ENCODE data around the gene SHISA8. TPM values are rescaled to one million over a fixed set of nuclear protein-coding genes. Genes with fewer than 3 reads are reported as not detected.
A peak's percentile ranks its signal among the peaks of the same experiment; 100 is the strongest.

The SHISA8 gene
- total RNA-seq (not detected), polyA plus RNA-seq (not detected)

DNA sequence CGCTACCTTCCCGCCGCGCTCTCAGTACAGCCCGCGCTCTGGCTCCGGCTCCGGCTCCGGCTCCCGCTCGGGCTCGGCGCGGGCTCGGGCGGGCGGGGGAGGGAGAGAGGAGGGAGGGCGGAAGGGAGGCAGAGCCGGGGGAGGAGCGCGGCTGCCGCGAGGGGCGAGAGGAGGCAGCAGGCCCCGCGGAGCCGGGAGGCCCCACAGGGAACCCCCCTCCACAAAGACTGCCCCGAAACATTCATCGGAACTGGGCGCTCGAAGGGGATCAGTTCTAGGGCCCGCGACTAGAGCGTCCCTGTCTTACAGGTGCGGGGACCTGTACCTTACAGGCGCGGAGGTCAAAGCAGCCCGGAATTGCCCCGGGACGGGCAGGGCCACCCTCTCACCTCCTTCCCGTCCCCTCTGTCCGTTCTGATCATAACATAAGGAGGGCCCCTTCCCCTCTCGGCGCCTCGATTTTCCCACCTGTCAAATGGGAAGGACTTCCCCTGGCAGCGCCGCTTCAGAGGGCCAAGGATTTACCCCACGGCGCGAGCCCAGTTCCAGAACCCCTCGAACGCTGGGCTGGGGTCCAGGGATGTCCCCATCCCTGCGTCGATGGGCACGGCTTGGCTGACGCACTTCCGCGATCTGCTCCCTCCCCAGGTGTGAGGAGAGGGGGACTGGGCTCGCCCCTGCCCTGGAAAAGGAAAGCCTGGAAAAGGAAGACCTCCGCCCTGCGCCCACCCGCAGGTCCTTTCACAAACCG lies at the start of gene SHISA8:
SHISA8 (minus strand) TSS at position 40 of the 751 bp plus-strand sequence. CDS start 407 bp downstream, outside the sequence.
- H3K9ac ChIP-seq (ENCODE audit: low read depth in 1 of 2, low read length in 2 of 2), result no peak within 1 kb of the TSS
- peaks cover 6 to 30% (median 19%) of the 10 kb centered on the region in 4 donors for H3K4me1 ChIP-seq (ENCODE audit: control insufficient read depth in 4 of 4, insufficient read depth in 4 of 4, low read length in 3 of 4)
- peak within 1 kb of the TSS in 1 of 3 donors; percentile 42 for H3K4me3 ChIP-seq (ENCODE audit: low read depth in 1 of 3, low read length in 3 of 3)
- DNase-seq (ENCODE audit: low spot score), result no peak
- H3K9me3 ChIP-seq (ENCODE audit: control insufficient read depth in 4 of 4, low read length in 3 of 4), result no peaks in the 10 kb centered on the region
- WGBS, result 8% methylated on average over 63 of the region's 63 CpGs
- peaks cover 4 to 12% (median 8%) of the 10 kb centered on the region in 4 donors for H3K27me3 ChIP-seq (ENCODE audit: control insufficient read depth in 4 of 4, insufficient read depth in 4 of 4, low read length in 3 of 4)
- no peak for TF ChIP-seq JUND (IDR thresholded peaks at IDR 0.05)
- TF ChIP-seq ATF3 (IDR thresholded peaks at IDR 0.05), result no peak
- TF ChIP-seq RXRA (IDR thresholded peaks at IDR 0.05), result no peak
- TF ChIP-seq FOXA1 (IDR thresholded peaks at IDR 0.05), result no peak
- TF ChIP-seq YY1 (IDR thresholded peaks at IDR 0.05), result no peak
- TF ChIP-seq, protein P1, sequence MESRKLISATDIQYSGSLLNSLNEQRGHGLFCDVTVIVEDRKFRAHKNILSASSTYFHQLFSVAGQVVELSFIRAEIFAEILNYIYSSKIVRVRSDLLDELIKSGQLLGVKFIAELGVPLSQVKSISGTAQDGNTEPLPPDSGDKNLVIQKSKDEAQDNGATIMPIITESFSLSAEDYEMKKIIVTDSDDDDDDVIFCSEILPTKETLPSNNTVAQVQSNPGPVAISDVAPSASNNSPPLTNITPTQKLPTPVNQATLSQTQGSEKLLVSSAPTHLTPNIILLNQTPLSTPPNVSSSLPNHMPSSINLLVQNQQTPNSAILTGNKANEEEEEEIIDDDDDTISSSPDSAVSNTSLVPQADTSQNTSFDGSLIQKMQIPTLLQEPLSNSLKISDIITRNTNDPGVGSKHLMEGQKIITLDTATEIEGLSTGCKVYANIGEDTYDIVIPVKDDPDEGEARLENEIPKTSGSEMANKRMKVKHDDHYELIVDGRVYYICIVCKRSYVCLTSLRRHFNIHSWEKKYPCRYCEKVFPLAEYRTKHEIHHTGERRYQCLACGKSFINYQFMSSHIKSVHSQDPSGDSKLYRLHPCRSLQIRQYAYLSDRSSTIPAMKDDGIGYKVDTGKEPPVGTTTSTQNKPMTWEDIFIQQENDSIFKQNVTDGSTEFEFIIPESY (IDR thresholded peaks at IDR 0.05), result no peak
- TF ChIP-seq NR2F2 (IDR thresholded peaks at IDR 0.05), result no peak
- no peak for TF ChIP-seq REST (IDR thresholded peaks at IDR 0.05)
- no peak for TF ChIP-seq EGR1 (IDR thresholded peaks at IDR 0.05; ENCODE audit: low read depth in 2 of 2)
- TF ChIP-seq HNF4A (conservative IDR thresholded peaks at IDR 0.05), result no peak
- no peak for TF ChIP-seq SP1 (IDR thresholded peaks at IDR 0.05)
- H3K27ac ChIP-seq (ENCODE audit: low read depth in 1 of 2, low read length in 2 of 2), result no peak within 1 kb of the TSS
- no peaks in the 10 kb centered on the region for H3K36me3 ChIP-seq (ENCODE audit: control insufficient read depth in 4 of 4, insufficient read depth in 3 of 4, low read depth in 1 of 4, low read length in 3 of 4)

- WGBS, result 86% methylated on average over 5 of the region's 5 CpGs
- H3K27ac ChIP-seq (ENCODE audit: low read depth in 1 of 2, low read length in 2 of 2), result no peak overlapping the region
- no peak overlapping the region for H3K4me3 ChIP-seq (ENCODE audit: low read depth in 1 of 3, low read length in 3 of 3)
- TF ChIP-seq NR2F2 (IDR thresholded peaks at IDR 0.05) (no peak), FOXA1 (IDR thresholded peaks at IDR 0.05) (no peak), CTCF (IDR thresholded peaks at IDR 0.05; ENCODE audit: low read depth, low read length, missing input control) (no peak), RXRA (IDR thresholded peaks at IDR 0.05) (no peak), JUND (IDR thresholded peaks at IDR 0.05) (no peak), FOXA2 (IDR thresholded peaks at IDR 0.05) (no peak), HNF4A (conservative IDR thresholded peaks at IDR 0.05) (no peak), REST (IDR thresholded peaks at IDR 0.05) (no peak), YY1 (IDR thresholded peaks at IDR 0.05) (no peak), HNF4G (IDR thresholded peaks at IDR 0.05) (no peak), GABPA (IDR thresholded peaks at IDR 0.05 in 1 of 2, conservative IDR thresholded peaks at IDR 0.05 in 1 of 2) (no peak), TAF1 (conservative IDR thresholded peaks at IDR 0.05) (no peak)
- TF ChIP-seq, protein P2, sequence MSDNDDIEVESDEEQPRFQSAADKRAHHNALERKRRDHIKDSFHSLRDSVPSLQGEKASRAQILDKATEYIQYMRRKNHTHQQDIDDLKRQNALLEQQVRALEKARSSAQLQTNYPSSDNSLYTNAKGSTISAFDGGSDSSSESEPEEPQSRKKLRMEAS (IDR thresholded peaks at IDR 0.05), result no peak
- H3K27me3 ChIP-seq (ENCODE audit: control insufficient read depth in 4 of 4, insufficient read depth in 4 of 4, low read length in 3 of 4), result no peaks in the 10 kb centered on the region
- H3K9me3 ChIP-seq (ENCODE audit: control insufficient read depth in 4 of 4, low read length in 3 of 4), result no peaks in the 10 kb centered on the region
- no peak overlapping the region for H3K9ac ChIP-seq (ENCODE audit: low read depth in 1 of 2, low read length in 2 of 2)
- DNase-seq (ENCODE audit: low spot score), result no peak
- no peaks in the 10 kb centered on the region for H3K4me1 ChIP-seq (ENCODE audit: control insufficient read depth in 4 of 4, insufficient read depth in 4 of 4, low read length in 3 of 4)
- H3K36me3 ChIP-seq (ENCODE audit: control insufficient read depth in 4 of 4, insufficient read depth in 3 of 4, low read depth in 1 of 4, low read length in 3 of 4), result no peaks in the 10 kb centered on the region
Observed at GRCh38 chr22:41964112-41964491, 49.2 kb upstream of the SHISA8 start.
